Upper lobe of right lung (tissue), 1 donor: ENCODE measurements around the gene ALDH7A1. TPM values are rescaled to one million over a fixed set of nuclear protein-coding genes. Genes with fewer than 3 reads are reported as not detected.

Experiments used
- ATAC-seq: fragments of 200-7000 bp; cut with Tn5 transposase; one replicate; pipeline ENCODE4 v1.9.1; 2020; ENCODE audit warnings: mild to moderate bottlenecking, moderate library complexity
- DNase-seq: peaks from one replicate; pipeline ENCODE4 v3.0.0-alpha.2; 2020
- H3K27ac ChIP-seq: fragments of 200-600 bp; one replicate; pipeline ENCODE4 v1.8.0; 2022
- H3K27me3 ChIP-seq: fragments of 200-600 bp; one replicate; pipeline ENCODE4 v1.8.0; 2022; ENCODE audit warnings: mild to moderate bottlenecking
- H3K36me3 ChIP-seq: fragments of 200-600 bp; one replicate; pipeline ENCODE4 v1.8.0; 2022
- H3K4me1 ChIP-seq: fragments of 200-600 bp; one replicate; pipeline ENCODE4 v1.8.0; 2022
- H3K4me3 ChIP-seq: fragments of 200-600 bp; one replicate; pipeline ENCODE4 v1.8.0; 2022; ENCODE audit warnings: mild to moderate bottlenecking
- H3K9me3 ChIP-seq: fragments of 200-600 bp; one replicate; pipeline ENCODE4 v1.8.0; 2022
- intact Hi-C: fragments of 100-400 bp; cut with DNase I; formaldehyde crosslinking; loops from one replicate; pipeline ENCODE4 v1.11.0; 2022
- total RNA-seq: library from RNA; stranded (reverse); fragmentation: NEBNext Ultra II Directional; extraction: Animal tissue kit (Norgen Biotek cat#: 25700); gene quantifications from one replicate; pipeline ENCODE4 v1.2.1, GENCODE V29; 2021
- TF ChIP-seq, protein P1 (sequence below): fragments of 200-600 bp; IDR thresholded peaks from one replicate; pipeline ENCODE4 v1.8.0; 2022; ENCODE audit warnings: antibody characterized with exemption
- donor health status: DM: no; HTN: yes; CAD: no; lungs with severe emphysema.

The ALDH7A1 gene
- total RNA-seq, 1 donor from 2014 or later = 26.1 TPM

DNA sequence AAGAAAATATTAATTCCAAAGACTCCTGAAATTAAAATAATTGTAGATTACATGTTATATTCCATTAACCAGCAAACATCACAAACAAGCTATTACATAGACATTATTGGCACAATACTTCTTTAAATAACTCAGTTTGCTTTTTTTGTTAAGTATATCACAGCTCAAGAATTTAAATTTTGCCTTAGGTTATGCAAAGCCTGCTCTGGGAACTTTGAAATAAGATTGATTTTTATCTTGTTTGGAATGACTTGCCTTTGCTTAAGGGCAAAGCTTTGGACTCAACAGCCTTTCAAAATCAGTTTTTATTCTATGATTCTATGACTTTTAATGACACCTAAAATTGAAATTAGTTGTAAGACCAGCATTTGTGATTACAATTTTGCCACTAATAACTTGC, 78.2 kb downstream of the ALDH7A1 start:
- Histone ChIP-seq H3K27ac (no peak overlapping the region), H3K9me3 (no peaks in the 10 kb centered on the region), H3K4me3 (no peak overlapping the region), H3K4me1 (peaks cover 41% of the 10 kb centered on the region), H3K27me3 (no peaks in the 10 kb centered on the region), H3K36me3 (no peaks in the 10 kb centered on the region)
- no peak for ATAC-seq
- intact Hi-C loops = no loop called here
- DNase-seq = no peak
- TF ChIP-seq, protein P1, sequence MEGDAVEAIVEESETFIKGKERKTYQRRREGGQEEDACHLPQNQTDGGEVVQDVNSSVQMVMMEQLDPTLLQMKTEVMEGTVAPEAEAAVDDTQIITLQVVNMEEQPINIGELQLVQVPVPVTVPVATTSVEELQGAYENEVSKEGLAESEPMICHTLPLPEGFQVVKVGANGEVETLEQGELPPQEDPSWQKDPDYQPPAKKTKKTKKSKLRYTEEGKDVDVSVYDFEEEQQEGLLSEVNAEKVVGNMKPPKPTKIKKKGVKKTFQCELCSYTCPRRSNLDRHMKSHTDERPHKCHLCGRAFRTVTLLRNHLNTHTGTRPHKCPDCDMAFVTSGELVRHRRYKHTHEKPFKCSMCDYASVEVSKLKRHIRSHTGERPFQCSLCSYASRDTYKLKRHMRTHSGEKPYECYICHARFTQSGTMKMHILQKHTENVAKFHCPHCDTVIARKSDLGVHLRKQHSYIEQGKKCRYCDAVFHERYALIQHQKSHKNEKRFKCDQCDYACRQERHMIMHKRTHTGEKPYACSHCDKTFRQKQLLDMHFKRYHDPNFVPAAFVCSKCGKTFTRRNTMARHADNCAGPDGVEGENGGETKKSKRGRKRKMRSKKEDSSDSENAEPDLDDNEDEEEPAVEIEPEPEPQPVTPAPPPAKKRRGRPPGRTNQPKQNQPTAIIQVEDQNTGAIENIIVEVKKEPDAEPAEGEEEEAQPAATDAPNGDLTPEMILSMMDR = no peak

DNA sequence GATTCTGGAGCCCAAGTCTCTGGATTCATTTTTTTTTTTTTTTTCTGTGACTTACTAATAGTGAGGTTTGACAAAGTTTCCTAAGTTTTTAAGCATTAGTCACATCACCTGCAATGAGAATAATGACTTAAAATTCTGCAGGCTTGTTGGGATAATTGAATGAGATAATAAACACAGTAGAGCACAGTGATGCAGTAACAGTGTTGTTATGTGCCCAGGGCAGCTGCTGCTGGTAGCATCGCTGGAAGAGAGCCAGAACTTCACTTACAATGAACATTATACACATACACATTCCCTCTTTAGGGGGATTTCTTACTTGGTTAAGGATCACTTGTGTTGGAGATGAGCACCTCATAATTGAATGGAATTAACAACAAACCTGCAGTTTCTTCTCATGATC, 78.9 kb downstream of the ALDH7A1 start:
- Histone ChIP-seq H3K27me3 (no peaks in the 10 kb centered on the region), H3K9me3 (no peaks in the 10 kb centered on the region), H3K27ac (no peak overlapping the region), H3K4me3 (no peak overlapping the region), H3K4me1 (peaks cover 35% of the 10 kb centered on the region), H3K36me3 (no peaks in the 10 kb centered on the region)
- ATAC-seq = no peak
- intact Hi-C loops = no loop called here
- DNase-seq = no peak
- TF ChIP-seq, protein P1 = no peak

DNA sequence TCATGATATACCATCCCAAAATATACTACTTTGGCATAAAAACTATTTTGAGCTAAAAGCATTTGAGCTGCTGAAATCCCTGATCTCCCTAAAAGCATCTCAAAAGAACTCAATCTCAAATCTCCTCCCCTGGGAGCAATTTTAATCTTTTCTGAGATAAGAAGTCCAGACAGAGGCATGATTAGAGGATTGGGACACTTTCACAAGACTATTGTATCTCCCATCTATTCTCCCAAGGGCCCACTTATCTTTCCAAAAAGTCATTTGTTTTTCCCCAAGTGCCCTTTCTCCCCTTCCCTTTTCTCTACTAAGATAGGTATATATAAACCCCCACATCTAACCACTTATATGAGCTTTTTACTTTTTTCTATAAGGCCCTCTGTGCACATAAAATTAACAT, 79.7 kb downstream of the ALDH7A1 start:
- TF ChIP-seq, protein P1 = no peak
- H3K27me3 ChIP-seq = no peaks in the 10 kb centered on the region
- no peaks in the 10 kb centered on the region for H3K9me3 ChIP-seq
- H3K4me3 ChIP-seq = no peak overlapping the region
- intact Hi-C loops = no loop called here
- ATAC-seq (no peak), DNase-seq (no peak)
- H3K36me3 ChIP-seq = no peaks in the 10 kb centered on the region
- H3K4me1 ChIP-seq = peaks cover 32% of the 10 kb centered on the region
- H3K27ac ChIP-seq = no peak overlapping the region

DNA sequence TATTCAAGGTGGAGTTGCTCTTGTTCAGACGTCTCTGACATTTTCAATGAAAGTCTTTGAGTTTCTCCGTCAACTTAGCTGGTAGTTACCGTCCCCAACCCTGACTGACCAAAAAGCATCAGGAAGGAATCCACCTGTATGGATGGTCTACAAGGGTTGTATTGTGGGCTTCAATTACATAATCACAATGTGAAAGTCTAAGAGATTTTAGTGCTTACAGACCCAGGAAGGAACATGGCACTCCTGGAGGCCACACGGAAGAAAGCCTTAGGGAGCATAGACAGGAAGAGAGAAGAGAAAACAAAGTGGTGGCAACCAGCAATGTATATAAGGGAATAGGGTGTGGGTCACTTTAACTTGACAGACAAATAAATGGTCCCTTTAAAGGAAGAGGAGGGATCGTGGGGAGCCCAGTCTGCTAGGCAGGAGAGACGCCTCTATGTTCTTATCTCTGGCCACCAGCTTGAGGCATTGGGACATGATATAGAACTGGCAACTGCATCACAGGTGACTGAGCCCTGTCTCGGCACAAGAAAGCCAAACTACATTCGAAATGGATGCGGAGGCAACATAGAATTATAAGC, 80.4 kb downstream of the ALDH7A1 start:
- TF ChIP-seq, protein P1 = no peak

DNA sequence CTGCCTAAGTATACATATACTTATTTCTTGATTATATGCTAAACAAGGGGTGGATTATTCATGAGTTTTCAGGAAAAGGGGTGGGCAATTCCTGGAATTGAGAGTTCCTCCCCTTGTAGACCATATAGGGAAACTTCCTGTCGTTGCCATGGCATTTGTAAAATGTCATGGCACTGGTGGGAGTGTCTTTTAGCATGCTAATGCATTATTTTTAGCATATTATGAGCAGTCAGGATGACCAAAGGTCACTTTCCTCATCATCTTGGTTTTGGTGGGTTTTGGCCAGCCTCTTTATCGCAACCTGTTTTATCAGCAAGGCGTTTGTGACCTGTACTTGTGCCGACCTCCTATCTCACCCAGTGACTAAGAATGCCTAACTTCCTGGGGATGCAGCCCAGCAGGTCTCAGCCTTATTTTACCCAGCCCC, 80.9 kb downstream of the ALDH7A1 start:
- Histone ChIP-seq H3K4me3 (no peak overlapping the region), H3K27ac (peak overlapping the region; percentile 65), H3K36me3 (no peaks in the 10 kb centered on the region), H3K4me1 (peaks cover 32% of the 10 kb centered on the region), H3K27me3 (no peaks in the 10 kb centered on the region), H3K9me3 (no peaks in the 10 kb centered on the region)
- ATAC-seq (no peak), DNase-seq (no peak)
- TF ChIP-seq, protein P1 = no peak
- intact Hi-C loops = no loop called here

More for the DNA sequence above, 80.4 kb downstream of the ALDH7A1 start:
- ATAC-seq = no peak
- intact Hi-C loops = no loop called here
- H3K36me3 ChIP-seq = no peaks in the 10 kb centered on the region
- H3K4me1 ChIP-seq = peaks cover 31% of the 10 kb centered on the region
- no peak overlapping the region for H3K4me3 ChIP-seq
- H3K27ac ChIP-seq = peak overlapping the region; percentile 65
- H3K27me3 ChIP-seq = no peaks in the 10 kb centered on the region
- H3K9me3 ChIP-seq = no peaks in the 10 kb centered on the region
- DNase-seq = no peak

DNA sequence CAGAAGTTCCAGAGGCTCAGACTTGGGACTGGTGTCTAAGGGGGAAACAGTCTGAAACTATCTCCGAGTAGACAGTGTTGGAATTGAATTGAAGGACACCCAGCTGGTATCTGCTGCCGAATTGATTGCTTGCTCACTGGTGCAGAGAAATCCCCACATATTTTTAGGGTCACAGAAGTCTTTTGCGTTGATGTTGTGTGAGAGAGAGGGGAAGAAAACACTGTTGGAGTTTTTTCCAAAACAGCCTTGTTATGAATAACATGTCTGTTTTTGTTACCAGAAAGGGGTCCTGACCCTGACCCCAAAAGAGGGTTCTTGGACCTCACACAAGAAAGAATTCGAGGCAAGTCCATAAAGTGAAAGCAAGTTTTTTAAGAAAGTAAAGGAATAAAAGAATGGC, 81.3 kb downstream of the ALDH7A1 start:
- Histone ChIP-seq H3K27ac (peak overlapping the region; percentile 65), H3K36me3 (no peaks in the 10 kb centered on the region), H3K27me3 (no peaks in the 10 kb centered on the region), H3K4me3 (no peak overlapping the region), H3K4me1 (peaks cover 28% of the 10 kb centered on the region), H3K9me3 (no peaks in the 10 kb centered on the region)
- no peak for DNase-seq
- ATAC-seq = no peak
- intact Hi-C loops = no loop called here
- TF ChIP-seq, protein P1 = no peak
